Keratinocyte (primary cell): Measurements from ENCODE around the gene PHLPP1. TPM values are rescaled to one million over a fixed set of nuclear protein-coding genes. Genes with fewer than 3 reads are reported as not detected.

Source experiments
- DNase-seq: peaks from one replicate; pipeline ENCODE4 v3.0.0-alpha.2; 2011; ENCODE audit warnings: low read depth, missing footprints, low spot score
- FAIRE-seq: peaks from 2 replicates; lab custom pipeline; 2011; peaks lifted over from hg19 to GRCh38; lab: Jason Lieb, UNC
- H2AFZ ChIP-seq: 2 replicates; pipeline ENCODE4 v1.6.0; 2012; ENCODE audit warnings: low read length, control low read depth, inconsistent platforms; ENCODE audit not compliant: control insufficient read depth
- H3K27ac ChIP-seq: 2 replicates; pipeline ENCODE4 v1.5.1; 2011; ENCODE audit warnings: low read length; ENCODE audit not compliant: control insufficient read depth, insufficient read depth
- H3K27me3 ChIP-seq: 3 replicates; pipeline ENCODE4 v1.6.0; 2011; ENCODE audit warnings: low read length; ENCODE audit not compliant: control insufficient read depth, insufficient read depth; ENCODE audit errors: extremely low read depth
- H3K36me3 ChIP-seq, 2 experiments: 2 replicates in 1 of 2; 3 replicates in 1 of 2; pipeline ENCODE4 v1.5.1; 2011; ENCODE audit warnings: low read length in 2 of 2, mild to moderate bottlenecking in 1 of 2; ENCODE audit not compliant: control insufficient read depth in 2 of 2, insufficient read depth in 2 of 2; ENCODE audit errors: extremely low read depth in 1 of 2
- H3K4me1 ChIP-seq: 3 replicates; pipeline ENCODE4 v1.5.1; 2011; ENCODE audit warnings: low read length; ENCODE audit not compliant: control insufficient read depth, insufficient read depth; ENCODE audit errors: extremely low read depth
- H3K4me2 ChIP-seq: 3 replicates; pipeline ENCODE4 v1.6.0; 2011; ENCODE audit warnings: low read depth, low read length; ENCODE audit not compliant: control insufficient read depth, insufficient read depth; ENCODE audit errors: extremely low read depth
- H3K4me3 ChIP-seq, 3 experiments: fragments of 200-600 bp in 1 of 3; sonication (generic) in 1 of 3; 2 replicates in 2 of 3; 3 replicates in 1 of 3; pipeline ENCODE4 v1.5.1; 2011 to 2016; ENCODE audit warnings: low read length in 3 of 3, mild to moderate bottlenecking in 3 of 3, control low read depth in 2 of 3, inconsistent platforms in 1 of 3, low read depth in 1 of 3, mixed read lengths in 1 of 3, mixed run types in 1 of 3, moderate library complexity in 1 of 3; ENCODE audit not compliant: control insufficient read depth in 2 of 3, insufficient read depth in 2 of 3; ENCODE audit errors: extremely low read depth in 1 of 3
- H3K79me2 ChIP-seq: 2 replicates; pipeline ENCODE4 v1.6.0; 2012; ENCODE audit warnings: low read length; ENCODE audit not compliant: control insufficient read depth, insufficient read depth
- H3K9ac ChIP-seq: 3 replicates; pipeline ENCODE4 v1.6.0; 2011; ENCODE audit warnings: low read length; ENCODE audit not compliant: control insufficient read depth, insufficient read depth; ENCODE audit errors: extremely low read depth
- H3K9me1 ChIP-seq: 3 replicates; pipeline ENCODE4 v1.6.0; 2011; ENCODE audit warnings: low read length; ENCODE audit not compliant: control insufficient read depth, insufficient read depth; ENCODE audit errors: extremely low read depth
- H3K9me3 ChIP-seq: 2 replicates; pipeline ENCODE4 v1.5.1; 2012; ENCODE audit warnings: low read depth, low read length; ENCODE audit not compliant: control insufficient read depth
- H4K20me1 ChIP-seq: 3 replicates; pipeline ENCODE4 v1.6.0; 2011; ENCODE audit warnings: low read length; ENCODE audit not compliant: control insufficient read depth, insufficient read depth; ENCODE audit errors: extremely low read depth
- CTCF ChIP-seq, 3 experiments: IDR thresholded peaks in 1 of 3; conservative IDR thresholded peaks in 1 of 3; optimal IDR thresholded peaks in 1 of 3; 2 replicates in 2 of 3; 3 replicates in 1 of 3; pipeline versions ENCODE3 to v1.5.1; 2011; ENCODE audit warnings: low read length in 3 of 3, mild to moderate bottlenecking in 3 of 3, moderate library complexity in 2 of 3, control low read depth in 1 of 3, inconsistent platforms in 1 of 3; ENCODE audit not compliant: insufficient read depth in 2 of 3; ENCODE audit errors: extremely low read depth in 1 of 3
- EZH2 ChIP-seq: IDR thresholded peaks from one replicate; pipeline ENCODE4 v1.6.1; 2012; ENCODE audit warnings: inconsistent platforms, mild to moderate bottlenecking, low read length, moderate library complexity
- dilution Hi-C: fragments of 300-500 bp; cut with MboI; formaldehyde crosslinking; loops from one replicate; pipeline ENCODE4 v1.7.0; 2020; ENCODE audit warnings: low sequenced_read_pairs; ENCODE audit not compliant: extremely low pct_ligation_motif_present
- polyA plus RNA-seq, 5 experiments: library from polyadenylated mRNA; depleted of rRNA in 3 of 5; stranded (reverse) in 3 of 5; stranded (forward) in 1 of 5; unstranded in 1 of 5; fragments of >200 nt; gene quantifications; 1 replicate in 1 of 5; 2 replicates in 3 of 5; 3 replicates in 1 of 5; pipeline versions ENCODE4 v1.2.1 to v1.2.3, GENCODE V29; 2011 to 2012; ENCODE audit warnings: missing spikeins in 2 of 5, low read depth in 1 of 5, low replicate concordance in 1 of 5

Gene PHLPP1
- polyA plus RNA-seq, 1 donor (not counting 4 experiments of a cell fraction or from before 2014, with no cell fraction given) = 8.4 TPM

GRCh38 chr18:62984656-62985315 is 269.4 kb downstream of the PHLPP1 start:
- Histone ChIP-seq H3K4me3 (no peak overlapping the region), H3K27ac (no peak overlapping the region), H2AFZ (no peak overlapping the region), H3K27me3 (no peaks in the 10 kb centered on the region), H3K9me1 (no peaks in the 10 kb centered on the region), H3K4me1 (no peaks in the 10 kb centered on the region), H3K9me3 (no peaks in the 10 kb centered on the region), H3K79me2 (no peaks in the 10 kb centered on the region), H3K4me2 (no peak overlapping the region), H4K20me1 (no peaks in the 10 kb centered on the region), H3K36me3 (no peaks in the 10 kb centered on the region), H3K9ac (no peak overlapping the region)
- dilution Hi-C loops = no loop called here
- DNase-seq = no peak
- TF ChIP-seq CTCF (optimal IDR thresholded peaks at IDR 0.05 in 1 of 3, IDR thresholded peaks at IDR 0.05 in 1 of 3, conservative IDR thresholded peaks at IDR 0.05 in 1 of 3; ENCODE audit: extremely low read depth in 1 of 3, insufficient read depth in 2 of 3, low read length in 3 of 3) = no peak
- TF ChIP-seq EZH2 = no peak
- FAIRE-seq = no peak

- dilution Hi-C loops = no loop called here
- Histone ChIP-seq H3K4me2 (no peak overlapping the region), H3K27me3 (no peaks in the 10 kb centered on the region)
These were observed 271.1 kb downstream of the PHLPP1 start for GRCh38 chr18:62986490-62986889.

More at GRCh38 chr18:62986490-62986889, 271.1 kb downstream of the PHLPP1 start:
- Histone ChIP-seq H3K27ac (no peak overlapping the region), H3K9me1 (no peaks in the 10 kb centered on the region), H3K4me3 (no peak overlapping the region), H3K9ac (no peak overlapping the region), H3K9me3 (no peaks in the 10 kb centered on the region), H4K20me1 (no peaks in the 10 kb centered on the region), H3K4me1 (no peaks in the 10 kb centered on the region), H3K36me3 (no peaks in the 10 kb centered on the region), H3K79me2 (no peaks in the 10 kb centered on the region), H2AFZ (no peak overlapping the region)
- DNase-seq (no peak), FAIRE-seq (no peak)
- TF ChIP-seq CTCF (optimal IDR thresholded peaks at IDR 0.05 in 1 of 3, IDR thresholded peaks at IDR 0.05 in 1 of 3, conservative IDR thresholded peaks at IDR 0.05 in 1 of 3; ENCODE audit: extremely low read depth in 1 of 3, insufficient read depth in 2 of 3, low read length in 3 of 3) (no peak), EZH2 (no peak)
